HTERT RPE-1 (cell line): ENCODE data around the gene CEP295NL.
"Not testable (repeated sequence)": the region's sequence is repeated elsewhere in the genome, so short reads cannot be mapped to it uniquely, and the experiment has no call there.

ENCODE experiments used
- in situ Hi-C: fragments of 300-500 bp; cut with MboI; formaldehyde crosslinking; loops from 4 replicates; pipeline ENCODE4 v1.14.3; 2020; ENCODE audit warnings: low sequenced_read_pairs

CEP295NL gene

GRCh38 chr17:78910497-78911284 lies 7.7 kb upstream of the CEP295NL start:
- in situ Hi-C loops, result no loop called here

GRCh38 chr17:78908426-78908825 lies 5.4 kb upstream of the CEP295NL start:
- in situ Hi-C loops, result no loop called here

- in situ Hi-C loops, result no loop called here
Observed at GRCh38 chr17:78905541-78905940, 2.5 kb upstream of the CEP295NL start.

GRCh38 chr17:78905116-78905515 lies 2.1 kb upstream of the CEP295NL start:
- in situ Hi-C loops, result no loop called here

GRCh38 chr17:78904371-78904770 lies 1.4 kb upstream of the CEP295NL start:
- in situ Hi-C loops, result no loop called here

- in situ Hi-C loops, result not testable (repeated sequence)
Observed at GRCh38 chr17:78902231-78902630, 770 bp downstream of the CEP295NL start.

GRCh38 chr17:78901806-78902205 lies 1.2 kb downstream of the CEP295NL start:
- in situ Hi-C loops, result no loop called here

GRCh38 chr17:78900816-78901215 lies 2.2 kb downstream of the CEP295NL start:
- in situ Hi-C loops, result no loop called here

- in situ Hi-C loops, result no loop called here
Observed at GRCh38 chr17:78899361-78900260, 3.4 kb downstream of the CEP295NL start.

- in situ Hi-C loops, result no loop called here
Observed at GRCh38 chr17:78898947-78899346, 4.1 kb downstream of the CEP295NL start.

GRCh38 chr17:78898075-78898836 lies 4.7 kb downstream of the CEP295NL start:
- in situ Hi-C loops, result no loop called here

GRCh38 chr17:78897664-78898047 lies 5.3 kb downstream of the CEP295NL start:
- in situ Hi-C loops, result no loop called here

- in situ Hi-C loops, result no loop called here
Observed at GRCh38 chr17:78896834-78897663, 6.0 kb downstream of the CEP295NL start.

GRCh38 chr17:78896091-78896833 lies 6.7 kb downstream of the CEP295NL start:
- in situ Hi-C loops, result no loop called here

GRCh38 chr17:78895322-78895721 lies 7.7 kb downstream of the CEP295NL start:
- in situ Hi-C loops, result no loop called here

GRCh38 chr17:78893684-78894083 lies 9.3 kb downstream of the CEP295NL start:
- in situ Hi-C loops, result no loop called here

GRCh38 chr17:78892936-78893379 lies 10.0 kb downstream of the CEP295NL start:
- in situ Hi-C loops, result no loop called here

GRCh38 chr17:78892520-78892919 lies 10.5 kb downstream of the CEP295NL start:
- in situ Hi-C loops, result no loop called here

- in situ Hi-C loops, result no loop called here
Observed at GRCh38 chr17:78892062-78892456, 10.9 kb downstream of the CEP295NL start.
